T-helper 1 cell (primary cell): Measurements from ENCODE around the gene FFAR2.
A peak's percentile ranks its signal among the peaks of the same experiment; 100 is the strongest.
"Not testable (repeated sequence)": the region's sequence is repeated elsewhere in the genome, so short reads cannot be mapped to it uniquely, and the experiment has no call there.

Source experiments
- DNase-seq, 5 donors: peaks; one replicate each; pipeline ENCODE4 v3.0.0-alpha.2; 2012 to 2020

The FFAR2 gene

DNA sequence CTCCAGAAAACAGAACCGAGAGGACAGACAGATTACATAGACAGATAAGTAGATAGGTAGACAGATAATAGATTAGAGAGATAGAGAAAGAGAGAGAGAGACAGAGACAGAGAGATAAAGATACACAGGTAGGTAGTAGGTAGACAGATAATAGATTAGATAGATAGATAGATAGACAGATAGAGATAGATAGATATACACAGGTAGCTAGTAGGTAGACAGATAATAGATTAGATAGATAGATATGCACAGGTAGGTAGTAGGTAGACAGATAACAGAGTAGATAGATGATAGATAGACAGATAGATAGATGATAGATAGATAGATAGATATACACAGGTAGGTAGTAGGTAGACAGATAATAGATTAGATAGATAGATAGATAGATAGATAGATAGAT lies 10.1 kb downstream of the FFAR2 start:
- DNase-seq = no peak

DNA sequence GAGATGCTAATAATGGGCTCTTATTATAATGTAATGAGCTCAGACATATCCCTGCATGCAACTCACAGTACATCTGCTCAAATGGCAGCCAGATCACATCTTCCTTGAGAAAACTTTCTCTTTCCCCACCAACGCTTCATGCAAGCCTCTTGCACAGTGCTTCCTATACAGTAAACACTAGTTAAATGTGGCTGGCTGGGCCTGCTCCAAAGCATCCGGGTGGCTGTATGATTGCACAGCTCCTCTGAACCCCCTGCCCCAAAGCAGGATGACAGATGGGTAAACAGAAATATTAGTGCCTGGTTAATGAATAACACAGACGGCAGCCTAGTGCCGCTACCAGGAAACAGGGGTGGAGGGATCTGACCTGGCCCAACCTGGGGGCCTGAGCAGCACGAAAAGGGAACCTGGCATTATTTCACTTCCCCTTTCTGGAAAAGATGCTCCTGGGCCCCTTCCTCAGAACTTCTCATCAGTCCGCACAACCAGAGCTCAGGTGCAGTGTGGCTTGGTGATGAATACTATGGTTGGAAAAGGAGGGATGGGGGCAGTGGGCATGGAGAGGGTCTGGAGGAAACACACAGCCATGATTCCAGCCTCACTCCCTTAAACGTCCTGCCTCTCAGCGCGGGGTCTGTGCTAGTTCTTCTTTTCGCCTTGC lies 10.8 kb downstream of the FFAR2 start:
- DNase-seq = no peak

GRCh38 chr19:35459414-35460082 lies 11.5 kb downstream of the FFAR2 start:
- no peak for DNase-seq

DNA sequence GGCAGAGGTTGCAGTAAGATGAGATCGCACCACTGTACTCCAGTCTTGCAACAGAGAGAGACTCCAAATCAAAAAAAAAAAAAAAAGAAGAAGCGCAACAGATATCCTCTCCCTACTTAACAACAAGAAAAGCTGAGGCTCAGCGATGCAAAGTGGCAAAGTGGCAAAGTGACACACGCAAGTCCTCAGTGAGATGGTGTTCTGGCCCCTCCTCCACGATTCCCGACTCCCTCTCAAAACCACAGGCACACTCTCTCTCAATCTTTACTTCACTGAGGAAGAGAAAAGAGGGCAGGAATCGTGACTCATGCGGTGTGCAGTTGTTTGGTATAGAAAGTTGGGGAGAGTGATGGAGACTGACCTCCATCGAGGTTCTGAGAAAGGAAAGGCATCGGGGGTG lies 12.6 kb downstream of the FFAR2 start:
- DNase-seq = no peak

GRCh38 chr19:35461060-35461459 lies 13.0 kb downstream of the FFAR2 start:
- DNase-seq = no peak

- DNase-seq = not testable (repeated sequence)
Observed at GRCh38 chr19:35461788-35462187, 13.7 kb downstream of the FFAR2 start.

DNA sequence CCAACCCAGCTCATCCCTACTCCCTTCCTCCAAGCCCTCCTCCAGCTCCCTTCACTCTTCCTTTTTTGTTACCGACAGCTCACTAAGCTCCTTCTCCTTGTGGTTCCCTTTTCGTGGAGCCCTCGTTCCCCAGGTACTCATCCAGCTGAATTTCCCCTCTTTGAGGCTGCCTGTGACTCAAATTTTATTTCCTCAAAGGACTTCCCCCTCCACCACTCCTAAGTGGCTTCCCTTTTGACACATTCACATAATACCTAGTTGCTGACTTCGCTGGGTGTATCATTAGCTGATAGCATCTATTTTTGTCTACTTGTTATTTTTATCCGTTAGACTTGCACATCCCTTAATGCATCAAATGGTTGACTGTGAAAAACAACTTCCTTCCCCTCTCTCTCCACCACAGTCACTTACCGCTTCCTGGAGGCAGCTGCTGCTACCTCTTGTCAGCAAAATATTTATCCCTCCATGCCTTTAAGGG lies 14.5 kb downstream of the FFAR2 start:
- DNase-seq = peak; percentile 21 to 86 (median 51)

DNA sequence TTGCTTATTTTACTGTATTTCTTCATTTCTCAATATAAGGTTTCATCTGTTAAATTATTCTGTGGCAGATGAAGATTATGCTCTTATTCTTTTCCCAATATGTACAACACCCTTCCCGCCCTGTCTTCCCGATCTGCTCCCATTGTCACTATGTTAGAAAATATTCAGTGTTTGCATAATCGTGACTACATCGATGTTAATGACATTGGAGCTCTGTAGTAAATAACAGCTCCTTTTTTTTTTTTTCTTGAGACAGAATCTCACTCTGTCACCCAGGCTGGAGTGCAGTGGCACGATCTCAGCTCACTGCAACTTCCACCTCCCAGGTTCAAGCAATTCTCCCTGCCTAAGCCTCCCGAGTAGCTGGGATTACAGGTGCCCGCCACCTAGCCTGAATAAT lies 14.9 kb downstream of the FFAR2 start:
- DNase-seq = not testable (repeated sequence)

DNA sequence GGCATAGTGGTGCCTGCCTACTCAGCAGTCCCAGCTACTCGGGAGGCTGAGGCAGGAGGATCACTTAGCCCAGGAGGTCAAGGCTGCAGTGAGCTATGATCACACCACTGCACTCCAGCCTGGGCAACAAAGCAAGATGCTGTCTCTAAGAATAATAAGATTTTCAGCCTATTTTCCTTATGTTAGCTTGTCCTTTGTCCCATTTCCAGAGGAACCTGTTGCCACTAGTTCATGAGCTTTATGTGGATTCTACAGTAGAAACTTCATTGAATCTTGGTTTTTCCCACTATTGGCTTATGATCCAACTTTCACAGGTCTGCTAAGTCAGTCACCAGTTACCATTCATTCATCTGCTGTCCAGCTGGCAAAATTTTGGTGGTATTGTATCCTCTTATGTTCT lies 18.2 kb downstream of the FFAR2 start:
- no peak for DNase-seq

DNA sequence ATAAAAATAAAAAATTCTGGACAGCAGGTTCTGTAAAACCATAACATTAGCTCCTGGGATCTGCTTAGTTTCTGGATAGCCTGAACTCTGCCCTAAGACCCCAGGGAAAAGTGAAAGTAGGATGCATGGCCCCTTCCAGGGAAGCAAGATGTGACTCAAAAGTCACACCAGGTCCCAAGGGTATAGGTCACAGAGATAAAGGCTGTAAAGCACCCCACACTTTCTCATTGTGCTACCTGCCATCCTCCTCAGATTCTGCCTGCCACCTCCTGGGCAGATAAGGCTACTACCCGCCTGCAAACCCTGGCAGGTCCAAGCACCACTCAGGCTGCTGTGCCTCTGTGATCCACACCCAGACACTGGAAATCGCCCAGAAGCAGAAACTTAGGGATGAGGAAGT lies 20.6 kb downstream of the FFAR2 start:
- DNase-seq = peak; percentile 27 to 63 (median 53)

DNA sequence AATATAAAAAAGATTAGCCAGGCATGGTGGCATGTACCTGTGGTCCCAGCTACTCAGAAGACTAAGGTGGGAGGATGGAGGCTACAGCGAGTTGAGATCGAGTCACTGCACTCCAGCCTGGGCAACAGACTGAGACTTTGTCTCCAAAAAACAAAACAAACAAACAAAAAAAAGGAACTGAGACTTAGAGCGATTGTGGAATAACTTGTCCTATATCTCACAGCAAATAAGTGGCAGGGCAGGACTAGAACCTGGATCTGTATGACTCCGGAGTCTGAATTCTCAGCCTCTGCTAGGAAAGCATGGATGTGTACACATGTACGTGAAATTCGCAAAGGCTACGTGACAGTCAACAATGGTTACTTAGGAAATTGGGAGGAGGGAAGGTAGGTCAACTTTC lies 22.1 kb downstream of the FFAR2 start:
- no peak for DNase-seq

DNA sequence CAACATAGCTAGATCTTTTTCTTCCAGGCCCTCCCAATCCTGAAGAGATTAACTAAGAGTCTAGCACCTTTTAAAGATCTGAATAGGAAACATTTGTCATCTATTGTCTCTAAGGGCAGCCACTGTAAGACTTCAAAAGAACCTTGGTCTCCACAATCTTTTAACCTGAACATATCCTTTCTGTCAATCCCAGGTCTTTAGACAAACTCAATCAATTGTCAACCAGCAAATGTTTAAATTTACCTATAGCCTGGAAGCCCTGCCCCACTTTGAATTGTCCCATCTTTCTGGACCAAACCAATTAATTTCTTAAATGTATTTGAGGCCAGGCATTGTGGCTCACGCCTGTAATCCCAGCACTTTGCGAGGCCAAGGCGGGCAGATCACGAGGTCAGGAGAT lies 23.0 kb downstream of the FFAR2 start:
- not testable (repeated sequence) for DNase-seq

DNA sequence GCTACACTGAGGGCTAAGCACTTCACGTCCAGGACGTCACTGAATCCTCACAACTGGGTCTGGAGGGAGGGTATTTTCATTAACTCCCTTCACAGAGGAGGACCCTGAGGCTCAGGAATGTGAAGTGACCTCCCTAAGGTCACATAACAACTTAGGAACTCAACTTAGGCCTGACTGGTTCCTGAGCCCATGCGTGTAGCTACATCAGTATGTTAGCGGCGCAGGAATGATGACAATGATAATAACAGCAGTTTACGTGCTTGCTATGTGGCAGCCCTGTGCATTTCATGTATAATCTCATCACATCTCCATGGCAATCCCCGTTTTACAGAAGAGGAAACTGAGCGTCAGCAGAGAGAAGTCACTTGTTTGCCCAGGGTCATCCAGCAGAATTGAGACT lies 23.9 kb downstream of the FFAR2 start:
- DNase-seq = no peak

DNA sequence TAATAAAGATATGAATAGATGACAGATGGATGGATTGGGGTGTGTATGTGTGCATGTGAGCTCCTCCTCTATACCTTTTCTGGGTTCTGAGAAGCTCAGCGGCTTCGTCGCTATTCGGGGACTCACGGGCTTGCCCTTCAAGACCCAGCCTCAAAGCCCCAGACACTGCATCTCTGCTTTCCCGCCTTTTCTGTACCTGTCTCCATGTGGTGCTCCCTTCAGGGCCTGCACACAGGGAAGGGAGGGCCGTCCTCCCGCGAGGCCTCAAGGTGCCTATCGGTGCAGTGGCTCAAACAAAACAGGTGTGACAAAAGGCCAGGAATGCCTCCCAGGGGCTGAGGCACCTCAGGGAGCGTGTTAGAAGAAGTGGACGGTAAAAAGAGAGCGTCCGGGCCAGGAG lies 26.0 kb downstream of the FFAR2 start:
- DNase-seq = no peak

GRCh38 chr19:35474594-35474993 lies 26.5 kb downstream of the FFAR2 start:
- DNase-seq = not testable (repeated sequence)

- no peak for DNase-seq
Observed at GRCh38 chr19:35476149-35476548, 28.1 kb downstream of the FFAR2 start.

DNA sequence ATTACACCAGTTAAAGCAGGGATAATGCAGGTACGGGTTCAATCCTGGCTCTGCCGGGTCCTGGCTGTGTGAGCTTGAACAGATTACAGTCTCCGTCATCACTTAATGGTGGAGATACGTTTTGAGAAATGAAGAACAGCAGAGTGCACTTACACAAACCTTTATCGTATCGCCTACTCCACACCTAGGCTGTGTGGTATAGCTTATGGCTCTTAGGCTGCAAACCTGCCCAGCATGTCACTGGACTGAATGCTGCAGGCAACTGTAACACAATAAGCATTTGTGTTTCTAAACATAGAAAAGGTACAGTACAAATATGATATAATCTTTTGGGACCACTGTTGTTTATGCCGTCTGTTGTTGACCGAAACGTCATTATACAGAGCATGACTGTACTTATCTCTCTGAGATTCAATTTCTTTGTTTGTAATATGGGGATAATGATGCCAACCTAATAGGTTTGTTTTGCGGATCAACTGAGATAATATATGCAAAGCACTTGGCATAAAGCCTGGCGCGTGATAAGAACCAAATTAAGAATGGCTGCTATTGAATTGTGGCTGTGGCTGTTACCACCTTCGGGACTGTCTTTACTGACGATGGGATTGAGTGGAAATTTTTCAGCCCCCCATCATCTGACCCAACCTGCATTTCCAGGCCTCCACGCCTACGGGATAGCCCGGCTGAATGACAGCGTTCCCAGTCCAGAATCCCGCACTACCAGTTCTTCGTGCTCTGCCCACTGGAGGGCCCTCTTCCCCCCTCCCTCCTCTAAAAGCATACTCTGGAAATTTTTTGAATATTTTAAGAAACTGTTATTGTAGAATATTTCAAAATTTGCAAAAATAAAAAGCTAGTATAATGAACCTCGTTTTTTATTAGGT lies 31.0 kb downstream of the FFAR2 start:
- no peak for DNase-seq

DNA sequence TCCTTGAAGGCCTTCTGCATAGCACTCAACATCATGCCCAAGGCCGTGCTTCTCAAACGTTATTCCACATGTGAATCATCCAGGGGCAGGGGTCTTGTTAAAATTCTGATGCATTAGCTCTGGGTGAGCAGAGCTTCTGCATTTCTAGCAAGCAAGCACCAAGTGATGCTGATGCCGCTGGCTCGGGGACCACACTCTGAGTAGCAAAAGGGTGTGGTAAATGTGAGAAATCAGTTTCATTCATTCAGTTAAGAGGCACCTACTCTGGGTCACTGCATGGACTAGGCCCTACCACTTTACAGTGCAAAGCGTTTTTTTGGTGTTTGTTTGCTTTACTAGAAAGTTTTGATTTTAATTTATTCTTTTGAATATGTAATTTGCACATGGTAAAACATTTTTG lies 35.0 kb downstream of the FFAR2 start:
- no peak for DNase-seq

DNA sequence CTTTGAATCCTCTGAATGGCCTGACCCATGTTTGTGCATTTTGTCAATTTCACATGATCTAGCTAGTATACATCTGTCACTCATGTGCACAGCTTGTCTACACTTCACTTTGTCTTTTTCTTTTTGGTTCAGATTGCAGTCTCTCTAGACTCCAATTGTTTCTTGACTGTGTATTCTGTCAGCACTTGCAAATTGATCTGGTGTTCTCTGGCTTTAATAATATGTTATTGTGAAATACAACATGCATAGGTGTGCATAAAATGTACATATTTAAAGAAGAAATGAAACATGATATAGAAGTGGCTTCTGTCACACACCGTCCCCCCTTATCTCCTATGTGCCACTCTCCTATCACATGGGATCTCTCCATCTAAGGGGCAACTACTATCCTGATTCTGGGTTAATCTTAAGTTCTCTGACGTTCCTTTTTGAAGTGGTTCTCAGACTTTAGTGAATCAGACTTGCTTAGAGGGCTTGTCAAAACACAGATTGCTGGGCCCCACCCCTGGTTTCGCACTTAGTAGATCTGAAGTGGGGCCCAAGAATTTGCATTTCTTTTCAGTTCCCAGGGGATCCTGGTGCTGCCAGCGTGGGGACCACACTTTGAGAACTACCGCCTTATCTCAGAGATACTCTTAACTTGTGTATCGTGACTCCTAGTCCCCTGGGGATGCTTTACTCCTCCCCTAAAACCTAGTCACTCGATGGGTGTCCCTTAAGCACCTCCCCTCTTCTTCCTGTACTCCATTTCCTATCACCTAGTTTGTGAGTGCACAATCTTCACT lies 36.4 kb downstream of the FFAR2 start:
- DNase-seq = no peak

DNA sequence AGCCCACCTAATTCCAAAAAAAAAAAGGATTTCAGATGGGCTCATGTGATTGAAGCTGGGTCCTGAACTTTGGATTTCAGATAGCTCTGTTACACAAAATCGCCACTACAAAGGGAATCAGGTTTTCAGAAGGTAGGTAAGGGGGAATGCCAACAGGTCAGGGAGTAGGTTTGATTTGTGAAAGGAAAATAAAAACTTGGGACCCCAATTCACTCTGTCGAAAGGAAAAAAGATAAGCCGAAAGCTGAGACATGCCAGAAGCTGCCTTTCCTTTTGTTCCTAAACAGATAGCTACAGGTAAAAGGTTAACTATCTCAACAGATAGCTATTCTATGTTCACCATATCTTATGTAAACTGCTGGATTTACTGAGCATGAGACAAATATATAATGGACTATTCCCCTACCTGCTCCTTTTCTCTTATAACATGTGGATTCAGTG lies 38.2 kb downstream of the FFAR2 start:
- no peak for DNase-seq

DNA sequence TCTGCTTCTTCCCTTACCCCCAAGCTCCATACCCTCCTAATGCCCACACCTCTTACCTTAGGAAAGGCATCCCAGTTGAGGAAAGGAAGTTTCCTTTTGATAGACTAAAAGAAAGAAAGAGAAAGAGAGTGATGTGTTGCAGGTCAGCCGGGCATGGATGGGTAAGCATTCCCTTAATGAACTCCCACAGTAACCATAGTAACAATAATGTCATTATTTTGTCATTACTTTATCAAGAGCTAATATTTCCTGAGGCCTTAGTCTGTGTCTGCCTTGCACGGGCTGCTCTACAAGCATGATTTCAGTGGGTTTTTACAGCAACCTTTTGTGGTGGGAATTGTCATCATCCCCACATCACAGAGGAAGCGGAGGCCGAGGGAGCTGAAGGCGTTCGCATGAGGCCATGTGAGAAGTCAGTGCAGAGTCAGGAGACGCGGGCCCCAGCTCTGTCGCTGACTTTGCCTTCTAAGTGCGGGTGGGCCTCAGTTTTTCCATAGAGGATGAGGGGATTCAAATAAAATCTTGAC lies 39.7 kb downstream of the FFAR2 start:
- DNase-seq = no peak

DNA sequence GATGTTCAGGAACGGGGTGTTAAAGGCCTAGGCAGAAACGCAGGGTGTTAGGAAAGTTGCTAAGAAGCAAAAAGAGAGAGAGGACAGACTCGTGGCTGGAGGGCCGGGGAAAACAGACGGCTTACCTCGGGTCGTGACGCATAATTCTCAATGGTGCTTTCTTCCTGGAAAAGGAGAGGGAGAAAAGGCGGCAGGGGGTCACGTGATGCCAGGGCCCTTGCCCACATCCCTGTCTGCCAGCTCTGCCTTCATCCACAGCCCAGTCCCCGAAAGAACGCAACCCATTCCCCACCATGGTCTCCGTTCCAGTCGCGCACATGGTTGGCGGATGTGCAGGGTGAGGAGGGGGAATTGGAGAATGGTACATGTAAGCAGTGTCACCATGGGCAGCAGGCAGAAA lies 40.6 kb downstream of the FFAR2 start:
- DNase-seq = no peak
